T-helper 9 cell (primary cell): Measurements from ENCODE around the gene C9orf57.
"Not testable (repeated sequence)": the region's sequence is repeated elsewhere in the genome, so short reads cannot be mapped to it uniquely, and the experiment has no call there.

Experiments used
- DNase-seq: peaks from one replicate; pipeline ENCODE4 v3.0.0-alpha.2; 2020

The C9orf57 gene

DNA sequence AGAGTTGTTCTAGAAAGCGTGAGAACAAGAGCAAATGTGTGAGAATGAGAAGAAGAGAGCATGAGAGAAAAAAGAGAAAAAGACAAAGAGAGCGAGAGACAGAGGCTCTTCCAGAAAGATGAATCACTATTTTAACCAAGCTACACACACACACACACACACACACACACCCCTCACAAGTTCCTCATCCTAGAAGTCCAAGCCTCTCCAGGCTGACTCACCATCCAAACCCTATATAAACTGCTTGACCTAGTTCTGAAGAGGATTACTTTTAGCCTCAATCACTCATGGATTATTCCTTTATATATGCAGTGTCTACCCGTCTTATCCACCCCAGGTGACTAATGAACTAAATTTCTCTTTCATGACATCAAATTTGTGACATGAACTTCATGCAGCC lies 37.6 kb downstream of the C9orf57 start:
- DNase-seq = no peak

DNA sequence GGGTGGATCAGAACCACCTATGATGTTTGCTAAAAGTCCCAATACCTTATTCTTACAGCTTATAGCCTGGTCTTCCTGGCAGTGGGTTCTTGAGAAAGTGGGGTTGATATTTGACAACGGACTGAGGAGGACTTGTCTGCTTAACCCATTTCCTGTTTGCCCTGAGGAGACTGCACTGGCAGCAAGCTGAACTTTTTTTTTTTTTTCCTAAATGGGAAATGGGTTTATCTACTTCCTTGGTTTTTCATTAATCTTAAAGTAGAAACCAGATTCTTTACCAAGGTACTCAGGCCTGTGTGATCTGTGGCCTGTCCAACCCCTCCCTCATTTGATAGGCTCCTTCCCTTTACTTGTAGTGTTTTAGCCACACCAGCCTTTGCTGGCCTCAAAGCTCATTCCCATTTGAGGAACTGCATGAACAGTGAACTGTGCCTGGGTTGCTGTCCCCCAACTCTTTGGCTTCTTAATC lies 47.1 kb downstream of the C9orf57 start:
- no peak for DNase-seq

DNA sequence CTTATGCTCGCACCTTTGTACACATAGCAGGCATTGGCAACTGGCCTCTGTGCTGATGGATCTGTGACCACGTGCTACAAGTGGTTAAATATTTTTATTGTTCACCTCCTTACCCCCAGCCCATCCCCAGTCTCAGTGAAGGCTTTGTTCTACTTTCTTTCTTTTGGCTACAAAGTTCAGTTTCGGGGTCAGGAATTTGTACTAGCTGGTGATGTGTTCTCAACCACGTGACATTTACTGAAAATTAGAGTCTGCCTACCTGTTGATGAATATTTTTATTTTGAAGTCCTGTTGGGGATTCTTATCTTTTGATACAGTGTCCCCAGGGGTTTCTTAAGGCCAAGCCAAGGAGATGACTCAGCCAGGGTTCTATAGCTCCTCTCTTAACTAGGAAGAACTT lies 47.8 kb downstream of the C9orf57 start:
- DNase-seq = no peak

DNA sequence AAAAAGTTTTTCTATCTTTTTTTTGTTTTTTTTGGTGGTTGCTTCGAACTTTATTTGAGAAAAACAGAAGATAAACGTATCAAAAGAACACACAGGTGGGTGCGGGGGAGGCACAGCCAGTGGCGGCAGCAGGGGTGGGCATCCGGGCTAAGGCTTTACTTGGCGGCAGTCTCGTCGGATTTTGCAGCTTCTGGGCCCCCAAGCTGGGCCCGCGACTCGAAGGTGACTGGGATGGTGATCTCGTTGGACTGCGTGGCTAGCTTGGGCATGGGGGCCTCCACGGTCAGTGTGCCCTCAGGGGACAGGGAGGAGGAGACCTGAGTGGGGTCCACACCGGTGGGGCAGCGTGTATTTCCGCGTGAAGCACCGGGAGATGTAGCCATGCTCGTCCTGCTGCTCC lies 52.7 kb downstream of the C9orf57 start:
- not testable (repeated sequence) for DNase-seq

DNA sequence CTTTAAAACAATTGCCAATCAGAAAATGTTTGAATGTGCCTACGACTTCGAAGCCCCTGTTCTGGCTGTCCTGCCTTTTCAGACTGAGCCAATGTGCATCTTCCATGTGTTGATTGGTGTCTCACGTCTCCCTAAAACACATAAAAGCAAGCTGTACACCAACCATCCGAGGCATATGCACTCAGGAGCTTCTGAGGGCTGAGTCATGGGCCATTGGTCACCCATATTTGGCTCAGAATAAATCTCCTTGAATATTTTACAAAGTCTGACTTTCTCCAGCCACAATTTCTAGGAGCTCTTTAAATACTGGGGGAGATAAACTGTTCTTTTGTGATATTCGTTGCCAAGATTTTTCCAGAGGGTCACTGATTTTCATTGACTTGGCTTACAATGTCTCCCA lies 53.9 kb downstream of the C9orf57 start:
- DNase-seq = no peak

DNA sequence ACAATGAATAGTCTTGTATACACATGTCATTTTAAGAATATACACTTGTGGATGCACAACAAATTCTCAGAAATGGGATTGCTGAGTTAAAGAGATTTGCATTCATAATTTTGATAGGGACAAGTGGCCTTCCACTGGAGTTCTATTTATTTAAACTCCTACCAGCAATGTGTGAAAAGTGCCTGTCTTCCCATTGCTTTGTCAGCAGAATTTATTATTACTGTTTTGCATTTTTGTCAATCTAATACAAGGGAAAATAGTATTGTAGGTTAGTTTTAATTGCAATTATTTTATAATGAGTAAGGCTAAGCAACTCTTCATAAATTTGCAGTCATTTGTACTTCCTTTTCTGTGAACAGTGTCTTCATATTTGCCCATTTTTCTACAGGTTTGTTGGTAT lies 55.0 kb downstream of the C9orf57 start:
- no peak for DNase-seq
